Measurements from ENCODE around the gene CDKN2B-AS1. TPM values are rescaled to one million over a fixed set of nuclear protein-coding genes. Genes with fewer than 3 reads are reported as not detected.

CDKN2B-AS1 gene
- total RNA-seq, 1 donor from 2014 or later: not detected

DNA sequence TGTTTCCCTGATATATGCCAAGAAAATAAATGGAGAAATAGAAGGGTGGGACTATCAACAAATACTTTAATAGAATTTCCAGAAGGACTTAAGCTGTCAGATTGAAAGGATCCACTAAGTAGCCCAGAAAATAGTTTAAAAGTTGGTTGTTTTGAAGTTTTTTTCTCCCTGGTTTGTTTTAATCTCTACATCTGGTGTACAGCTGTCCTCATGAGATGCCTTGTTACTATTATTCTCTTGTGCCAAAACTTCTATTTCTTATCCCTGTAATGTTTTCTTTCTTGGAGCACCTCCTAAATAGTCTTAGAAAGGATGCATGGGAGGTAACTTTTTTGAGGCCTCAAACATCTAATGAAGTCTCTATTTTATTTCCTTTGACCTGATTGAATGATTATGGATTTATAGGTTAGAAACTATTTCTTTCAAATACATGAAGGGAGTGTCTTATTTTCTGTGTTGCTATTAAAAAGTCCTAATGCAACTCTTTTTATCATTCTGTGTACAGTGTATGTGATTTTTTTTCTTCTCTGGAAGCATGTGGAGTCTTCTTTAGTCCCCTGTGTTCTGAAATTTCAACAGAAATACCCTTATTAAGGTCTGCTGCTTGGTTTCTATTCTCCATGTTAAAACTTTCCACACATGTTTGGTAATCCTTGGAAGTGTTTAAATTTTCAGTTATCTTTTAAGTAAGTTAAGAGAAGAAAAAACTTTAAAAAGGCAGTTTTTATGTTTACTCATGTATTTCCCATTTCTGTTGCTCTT is 154.5 kb downstream of the CDKN2B-AS1 start:
- no peak overlapping the region for H3K4me3 Mint-ChIP-seq
- H3K4me2 ChIP-seq: no peak overlapping the region
- no peaks in the 10 kb centered on the region for H3K79me2 ChIP-seq (ENCODE audit: low read depth)
- H4K20me1 ChIP-seq (ENCODE audit: low read depth): no peaks in the 10 kb centered on the region
- H3K4me3 ChIP-seq: no peak overlapping the region
- H3K9me3 Mint-ChIP-seq: no peaks in the 10 kb centered on the region
- no peak for TF ChIP-seq EZH2phosphoT487 (IDR thresholded peaks at IDR 0.05)
- TF ChIP-seq EZH2 (IDR thresholded peaks at IDR 0.05): no peak
- TF ChIP-seq, protein P1, sequence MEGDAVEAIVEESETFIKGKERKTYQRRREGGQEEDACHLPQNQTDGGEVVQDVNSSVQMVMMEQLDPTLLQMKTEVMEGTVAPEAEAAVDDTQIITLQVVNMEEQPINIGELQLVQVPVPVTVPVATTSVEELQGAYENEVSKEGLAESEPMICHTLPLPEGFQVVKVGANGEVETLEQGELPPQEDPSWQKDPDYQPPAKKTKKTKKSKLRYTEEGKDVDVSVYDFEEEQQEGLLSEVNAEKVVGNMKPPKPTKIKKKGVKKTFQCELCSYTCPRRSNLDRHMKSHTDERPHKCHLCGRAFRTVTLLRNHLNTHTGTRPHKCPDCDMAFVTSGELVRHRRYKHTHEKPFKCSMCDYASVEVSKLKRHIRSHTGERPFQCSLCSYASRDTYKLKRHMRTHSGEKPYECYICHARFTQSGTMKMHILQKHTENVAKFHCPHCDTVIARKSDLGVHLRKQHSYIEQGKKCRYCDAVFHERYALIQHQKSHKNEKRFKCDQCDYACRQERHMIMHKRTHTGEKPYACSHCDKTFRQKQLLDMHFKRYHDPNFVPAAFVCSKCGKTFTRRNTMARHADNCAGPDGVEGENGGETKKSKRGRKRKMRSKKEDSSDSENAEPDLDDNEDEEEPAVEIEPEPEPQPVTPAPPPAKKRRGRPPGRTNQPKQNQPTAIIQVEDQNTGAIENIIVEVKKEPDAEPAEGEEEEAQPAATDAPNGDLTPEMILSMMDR (IDR thresholded peaks at IDR 0.05): no peak
- no peaks in the 10 kb centered on the region for H3K36me3 Mint-ChIP-seq
- no peak for DNase-seq (ENCODE audit: low spot score)
- no peaks in the 10 kb centered on the region for H3K4me1 ChIP-seq
- H3K9me3 ChIP-seq (ENCODE audit: low read depth): no peaks in the 10 kb centered on the region
- no peak overlapping the region for H2AFZ ChIP-seq (replicated peaks)
- H3K27me3 Mint-ChIP-seq (ENCODE audit: insufficient read depth, low read depth): no peaks in the 10 kb centered on the region
- no peak overlapping the region for H3K27ac ChIP-seq
- no peaks in the 10 kb centered on the region for H3K4me1 Mint-ChIP-seq
- no peaks in the 10 kb centered on the region for H3K36me3 ChIP-seq
- no peaks in the 10 kb centered on the region for H3F3A ChIP-seq (ENCODE audit: low read depth)
- H3K9ac ChIP-seq: no peak overlapping the region
- no peak overlapping the region for H3K27ac Mint-ChIP-seq
- H3K27me3 ChIP-seq: no peaks in the 10 kb centered on the region

DNA sequence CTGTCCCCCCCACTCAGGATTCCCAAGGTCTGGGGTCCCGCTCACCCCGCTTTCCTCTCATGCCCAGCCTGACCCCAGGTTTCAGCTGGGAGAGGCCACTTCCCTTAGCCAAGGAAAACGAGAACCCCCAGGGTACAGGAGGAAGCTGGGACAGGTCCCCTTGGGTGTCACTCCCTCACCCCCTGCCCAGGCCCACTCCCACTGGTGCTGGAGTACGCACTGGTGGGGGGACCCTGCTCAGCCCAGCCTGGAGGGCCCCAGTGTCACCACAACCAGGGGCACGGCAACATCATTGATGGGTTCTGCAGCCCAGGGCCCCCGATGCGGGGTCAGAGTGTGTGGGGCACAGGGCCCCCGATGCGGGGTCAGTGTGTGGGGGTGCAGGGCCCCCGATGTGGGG is 159.5 kb downstream of the CDKN2B-AS1 start:
- H4K20me1 ChIP-seq (ENCODE audit: low read depth): no peaks in the 10 kb centered on the region
- no peaks in the 10 kb centered on the region for H3K27me3 Mint-ChIP-seq (ENCODE audit: insufficient read depth, low read depth)
- no peak overlapping the region for H3K4me3 ChIP-seq
- no peak overlapping the region for H3K27ac ChIP-seq
- no peaks in the 10 kb centered on the region for H3K4me1 Mint-ChIP-seq
- H3K36me3 Mint-ChIP-seq: no peaks in the 10 kb centered on the region
- no peak overlapping the region for H3K9ac ChIP-seq
- no peak overlapping the region for H3K27ac Mint-ChIP-seq
- H3K79me2 ChIP-seq (ENCODE audit: low read depth): no peaks in the 10 kb centered on the region
- no peak for TF ChIP-seq EZH2 (IDR thresholded peaks at IDR 0.05)
- TF ChIP-seq EZH2phosphoT487 (IDR thresholded peaks at IDR 0.05): no peak
- TF ChIP-seq, protein P1 (IDR thresholded peaks at IDR 0.05): no peak
- no peaks in the 10 kb centered on the region for H3K9me3 ChIP-seq (ENCODE audit: low read depth)
- no peaks in the 10 kb centered on the region for H3K36me3 ChIP-seq
- no peaks in the 10 kb centered on the region for H3K4me1 ChIP-seq
- no peak for DNase-seq (ENCODE audit: low spot score)
- H3K4me2 ChIP-seq: no peak overlapping the region
- H3K27me3 ChIP-seq: no peaks in the 10 kb centered on the region
- no peak overlapping the region for H3K4me3 Mint-ChIP-seq
- H3F3A ChIP-seq (ENCODE audit: low read depth): no peaks in the 10 kb centered on the region
- H2AFZ ChIP-seq (replicated peaks): no peak overlapping the region
- H3K9me3 Mint-ChIP-seq: no peaks in the 10 kb centered on the region

- Mint-ChIP-seq H3K9me3 (no peaks in the 10 kb centered on the region), H3K4me3 (no peak overlapping the region), H3K36me3 (no peaks in the 10 kb centered on the region), H3K27me3 (ENCODE audit: insufficient read depth, low read depth) (no peaks in the 10 kb centered on the region), H3K4me1 (no peaks in the 10 kb centered on the region), H3K27ac (no peak overlapping the region)
- H4K20me1 ChIP-seq (ENCODE audit: low read depth): no peaks in the 10 kb centered on the region
- no peak for DNase-seq (ENCODE audit: low spot score)
- TF ChIP-seq EZH2 (IDR thresholded peaks at IDR 0.05) (no peak), EZH2phosphoT487 (IDR thresholded peaks at IDR 0.05) (no peak)
- TF ChIP-seq, protein P1 (IDR thresholded peaks at IDR 0.05): no peak
- no peaks in the 10 kb centered on the region for H3K36me3 ChIP-seq
- no peak overlapping the region for H2AFZ ChIP-seq (replicated peaks)
- H3K9me3 ChIP-seq (ENCODE audit: low read depth): no peaks in the 10 kb centered on the region
- no peaks in the 10 kb centered on the region for H3K79me2 ChIP-seq (ENCODE audit: low read depth)
- no peak overlapping the region for H3K27ac ChIP-seq
- no peaks in the 10 kb centered on the region for H3F3A ChIP-seq (ENCODE audit: low read depth)
- no peaks in the 10 kb centered on the region for H3K4me1 ChIP-seq
- no peak overlapping the region for H3K4me3 ChIP-seq
- H3K9ac ChIP-seq: no peak overlapping the region
- no peak overlapping the region for H3K4me2 ChIP-seq
- no peaks in the 10 kb centered on the region for H3K27me3 ChIP-seq
These were observed 162.0 kb downstream of the CDKN2B-AS1 start for GRCh38 chr9:22156586-22156985.

Data from neural progenitor cell (in vitro differentiated cells).